DOHH2 (cell line): ENCODE data around the gene GNPTG.

Experiments used
- EZH2phosphoT487 ChIP-seq: fragments of 200-600 bp; sonication (generic); IDR thresholded peaks from 2 replicates; pipeline ENCODE4 v1.6.1; 2017; ENCODE audit warnings: borderline replicate concordance, mild to moderate bottlenecking, antibody characterized with exemption, low read length, moderate library complexity, mixed read lengths
- TF ChIP-seq, protein P1 (sequence below): fragments of 200-600 bp; sonication (generic); IDR thresholded peaks from one replicate; pipeline ENCODE4 v1.5.1; 2014; ENCODE audit warnings: antibody characterized with exemption, mild to moderate bottlenecking, low read depth, low read length; ENCODE audit not compliant: poor library complexity, severe bottlenecking

DNA sequence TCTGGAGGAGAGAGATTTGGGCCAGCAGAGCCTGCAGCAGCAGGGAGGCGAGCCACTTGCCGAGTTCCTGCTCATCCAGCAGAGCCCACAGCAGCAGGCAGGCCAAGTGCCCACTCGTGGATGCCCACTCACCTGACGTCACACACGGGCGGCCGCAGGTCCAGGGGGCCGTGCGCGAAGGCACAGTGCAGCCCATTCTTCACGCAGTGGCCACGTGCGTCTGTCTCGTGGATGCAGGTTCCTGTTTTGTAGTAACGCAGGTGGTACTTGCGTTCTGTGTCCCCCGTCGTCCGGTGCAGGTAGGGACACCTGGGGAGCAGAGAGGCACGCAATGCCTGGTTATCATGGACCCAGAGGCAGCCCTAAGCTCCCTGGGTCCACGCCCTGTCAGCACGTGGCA, 51.3 kb downstream of the GNPTG start:
- TF ChIP-seq, protein P1, sequence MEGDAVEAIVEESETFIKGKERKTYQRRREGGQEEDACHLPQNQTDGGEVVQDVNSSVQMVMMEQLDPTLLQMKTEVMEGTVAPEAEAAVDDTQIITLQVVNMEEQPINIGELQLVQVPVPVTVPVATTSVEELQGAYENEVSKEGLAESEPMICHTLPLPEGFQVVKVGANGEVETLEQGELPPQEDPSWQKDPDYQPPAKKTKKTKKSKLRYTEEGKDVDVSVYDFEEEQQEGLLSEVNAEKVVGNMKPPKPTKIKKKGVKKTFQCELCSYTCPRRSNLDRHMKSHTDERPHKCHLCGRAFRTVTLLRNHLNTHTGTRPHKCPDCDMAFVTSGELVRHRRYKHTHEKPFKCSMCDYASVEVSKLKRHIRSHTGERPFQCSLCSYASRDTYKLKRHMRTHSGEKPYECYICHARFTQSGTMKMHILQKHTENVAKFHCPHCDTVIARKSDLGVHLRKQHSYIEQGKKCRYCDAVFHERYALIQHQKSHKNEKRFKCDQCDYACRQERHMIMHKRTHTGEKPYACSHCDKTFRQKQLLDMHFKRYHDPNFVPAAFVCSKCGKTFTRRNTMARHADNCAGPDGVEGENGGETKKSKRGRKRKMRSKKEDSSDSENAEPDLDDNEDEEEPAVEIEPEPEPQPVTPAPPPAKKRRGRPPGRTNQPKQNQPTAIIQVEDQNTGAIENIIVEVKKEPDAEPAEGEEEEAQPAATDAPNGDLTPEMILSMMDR: no peak
- no peak for TF ChIP-seq EZH2phosphoT487
